Measurements from ENCODE around the gene MCCC1.

- no peak for TF ChIP-seq CTCF (IDR thresholded peaks at IDR 0.05; ENCODE audit: low read length)
- TF ChIP-seq EZH2 (optimal IDR thresholded peaks at IDR 0.05; ENCODE audit: low read depth, low read length), result no peak
Measured at GRCh38 chr3:182979103-182979673, 120.1 kb downstream of the MCCC1 start.

All from MM.1S (cell line).